ENCODE data around the gene S100A7. TPM values are rescaled to one million over a fixed set of nuclear protein-coding genes. Genes with fewer than 3 reads are reported as not detected.
A peak's percentile ranks its signal among the peaks of the same experiment; 100 is the strongest.
"Not testable (repeated sequence)": the region's sequence is repeated elsewhere in the genome, so short reads cannot be mapped to it uniquely, and the experiment has no call there.

The S100A7 gene
- total RNA-seq, 1 experiment from 2014 or later: not detected

DNA sequence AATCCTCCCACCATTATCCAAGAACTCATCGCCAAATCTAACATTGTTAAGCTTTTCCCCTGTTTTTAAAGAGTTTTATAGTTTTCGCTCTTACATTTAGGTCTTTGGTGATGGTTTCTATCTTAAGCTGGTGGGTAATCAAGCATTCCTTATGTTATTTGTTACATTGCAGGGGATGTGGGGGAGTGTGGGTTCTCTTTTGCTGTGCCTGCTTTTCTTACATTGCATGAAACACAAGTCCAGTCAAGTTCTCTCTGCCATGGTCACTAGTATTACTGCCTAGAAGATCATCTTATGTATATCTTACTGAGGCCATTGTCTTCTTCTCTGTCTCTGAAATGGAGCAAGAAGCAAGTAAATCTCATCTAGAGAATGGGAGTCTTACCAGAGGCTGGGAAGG is 27.3 kb upstream of the S100A7 start:
- Histone ChIP-seq H3K4me3 (ENCODE audit: insufficient read depth, low read depth, low read length) (no peak overlapping the region), H3K36me3 (replicated peaks; ENCODE audit: control insufficient read depth, insufficient read depth, low read length) (no peaks in the 10 kb centered on the region), H3K27me3 (ENCODE audit: control insufficient read depth, insufficient read depth, low read length) (no peaks in the 10 kb centered on the region)
- DNase-seq: no peak

- Histone ChIP-seq H3K4me3 (ENCODE audit: insufficient read depth, low read depth, low read length) (no peak overlapping the region), H3K27me3 (ENCODE audit: control insufficient read depth, insufficient read depth, low read length) (no peaks in the 10 kb centered on the region), H3K36me3 (replicated peaks; ENCODE audit: control insufficient read depth, insufficient read depth, low read length) (no peaks in the 10 kb centered on the region)
- no peak for DNase-seq
Measured at GRCh38 chr1:153485863-153486262, 25.4 kb upstream of the S100A7 start.

DNA sequence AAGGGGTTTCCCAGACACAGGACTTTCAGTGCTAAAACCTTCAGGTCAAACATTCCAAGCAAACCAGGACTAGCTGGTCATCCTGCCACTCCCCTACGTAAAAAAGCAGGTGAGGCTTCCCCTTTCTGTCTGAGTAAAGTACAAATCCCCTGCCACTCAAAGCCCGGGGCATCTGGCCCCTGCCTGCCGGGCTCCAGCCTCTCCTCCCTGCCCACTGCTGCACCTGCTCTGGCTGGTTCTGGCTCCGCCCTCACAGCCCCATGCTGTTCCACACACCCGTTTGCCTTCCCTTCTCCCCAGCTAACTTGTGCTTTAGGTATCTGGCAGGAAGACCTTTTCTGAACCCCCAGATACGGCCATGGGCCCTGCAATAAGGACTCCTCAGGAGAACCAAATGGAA is 23.3 kb upstream of the S100A7 start:
- Histone ChIP-seq H3K4me3 (ENCODE audit: insufficient read depth, low read depth, low read length) (no peak overlapping the region), H3K27me3 (ENCODE audit: control insufficient read depth, insufficient read depth, low read length) (no peaks in the 10 kb centered on the region), H3K36me3 (replicated peaks; ENCODE audit: control insufficient read depth, insufficient read depth, low read length) (no peaks in the 10 kb centered on the region)
- peak; percentile 84 for DNase-seq

GRCh38 chr1:153481124-153481523 is 20.7 kb upstream of the S100A7 start:
- no peak for DNase-seq
- no peaks in the 10 kb centered on the region for H3K36me3 ChIP-seq (replicated peaks; ENCODE audit: control insufficient read depth, insufficient read depth, low read length)
- no peak overlapping the region for H3K4me3 ChIP-seq (ENCODE audit: insufficient read depth, low read depth, low read length)
- H3K27me3 ChIP-seq (ENCODE audit: control insufficient read depth, insufficient read depth, low read length): no peaks in the 10 kb centered on the region; the same call in 1 of the 2 replicates

GRCh38 chr1:153478692-153479618 is 18.5 kb upstream of the S100A7 start:
- H3K4me3 ChIP-seq (ENCODE audit: insufficient read depth, low read depth, low read length): no peak overlapping the region
- DNase-seq: no peak
- H3K27me3 ChIP-seq (ENCODE audit: control insufficient read depth, insufficient read depth, low read length): no peaks in the 10 kb centered on the region; the same call in 1 of the 2 replicates
- H3K36me3 ChIP-seq (replicated peaks; ENCODE audit: control insufficient read depth, insufficient read depth, low read length): no peaks in the 10 kb centered on the region

- Histone ChIP-seq H3K4me3 (ENCODE audit: insufficient read depth, low read depth, low read length) (no peak overlapping the region), H3K36me3 (replicated peaks; ENCODE audit: control insufficient read depth, insufficient read depth, low read length) (no peaks in the 10 kb centered on the region), H3K27me3 (ENCODE audit: control insufficient read depth, insufficient read depth, low read length) (no peaks in the 10 kb centered on the region; the same call in 1 of the 2 replicates)
- no peak for DNase-seq
Measured at GRCh38 chr1:153478047-153478691, 17.7 kb upstream of the S100A7 start.

DNA sequence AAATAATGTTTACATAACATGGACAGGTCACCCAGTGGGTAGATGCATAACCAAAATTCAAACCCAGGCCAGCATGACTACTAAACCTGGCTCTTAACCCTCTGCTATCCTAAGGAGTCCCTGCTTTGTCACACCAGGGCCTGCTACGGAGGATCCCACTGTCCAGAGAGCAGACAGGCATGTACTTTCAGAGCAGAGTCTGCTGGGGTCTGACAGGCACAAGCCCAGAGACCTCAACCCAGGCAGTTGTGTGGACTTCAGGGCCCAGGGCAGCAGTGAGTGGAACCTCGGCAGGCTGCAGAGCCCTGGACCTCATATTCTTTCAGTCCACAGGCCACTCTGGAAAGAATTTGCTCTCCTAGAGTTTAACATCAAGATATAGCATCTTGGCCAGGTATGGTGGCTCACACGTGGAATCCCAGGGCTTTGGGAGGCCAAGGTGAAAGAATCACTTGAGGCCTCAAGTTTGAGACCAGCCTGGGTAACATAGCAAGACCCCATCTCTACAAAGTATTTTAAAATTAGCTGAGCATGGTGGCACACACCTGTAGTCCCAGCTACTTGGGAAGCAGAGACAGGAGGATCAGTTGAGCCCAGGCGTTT is 16.1 kb upstream of the S100A7 start:
- H3K27me3 ChIP-seq (ENCODE audit: control insufficient read depth, insufficient read depth, low read length): no peaks in the 10 kb centered on the region; the same call in 1 of the 2 replicates
- H3K4me3 ChIP-seq (ENCODE audit: insufficient read depth, low read depth, low read length): no peak overlapping the region
- no peak for DNase-seq
- no peaks in the 10 kb centered on the region for H3K36me3 ChIP-seq (replicated peaks; ENCODE audit: control insufficient read depth, insufficient read depth, low read length)

GRCh38 chr1:153475282-153475681 is 14.8 kb upstream of the S100A7 start:
- Histone ChIP-seq H3K4me3 (ENCODE audit: insufficient read depth, low read depth, low read length) (no peak overlapping the region), H3K36me3 (replicated peaks; ENCODE audit: control insufficient read depth, insufficient read depth, low read length) (no peaks in the 10 kb centered on the region), H3K27me3 (ENCODE audit: control insufficient read depth, insufficient read depth, low read length) (no peaks in the 10 kb centered on the region; the same call in 1 of the 2 replicates)
- no peak for DNase-seq

DNA sequence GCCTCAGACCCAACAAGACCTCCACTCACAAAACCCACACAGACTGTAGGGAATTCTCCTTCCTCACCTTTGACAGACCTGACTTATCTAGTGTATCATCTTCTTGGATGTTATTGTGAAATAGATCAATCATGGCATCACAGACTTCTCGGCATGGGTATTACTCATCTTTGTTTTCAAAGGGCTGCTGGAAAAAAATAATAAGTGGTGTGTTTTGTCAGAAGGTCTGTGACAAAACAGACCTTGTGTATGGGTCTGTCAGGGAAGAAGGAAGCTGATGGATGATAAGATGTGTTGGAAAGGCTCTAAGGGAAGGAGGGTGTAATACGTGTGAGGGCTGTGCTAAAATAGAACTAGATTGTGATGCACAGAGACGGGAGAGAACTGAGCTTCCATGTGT is 13.9 kb upstream of the S100A7 start:
- Histone ChIP-seq H3K27me3 (ENCODE audit: control insufficient read depth, insufficient read depth, low read length) (no peaks in the 10 kb centered on the region; the same call in 1 of the 2 replicates), H3K4me3 (ENCODE audit: insufficient read depth, low read depth, low read length) (no peak overlapping the region), H3K36me3 (replicated peaks; ENCODE audit: control insufficient read depth, insufficient read depth, low read length) (no peaks in the 10 kb centered on the region)
- DNase-seq: no peak

DNA sequence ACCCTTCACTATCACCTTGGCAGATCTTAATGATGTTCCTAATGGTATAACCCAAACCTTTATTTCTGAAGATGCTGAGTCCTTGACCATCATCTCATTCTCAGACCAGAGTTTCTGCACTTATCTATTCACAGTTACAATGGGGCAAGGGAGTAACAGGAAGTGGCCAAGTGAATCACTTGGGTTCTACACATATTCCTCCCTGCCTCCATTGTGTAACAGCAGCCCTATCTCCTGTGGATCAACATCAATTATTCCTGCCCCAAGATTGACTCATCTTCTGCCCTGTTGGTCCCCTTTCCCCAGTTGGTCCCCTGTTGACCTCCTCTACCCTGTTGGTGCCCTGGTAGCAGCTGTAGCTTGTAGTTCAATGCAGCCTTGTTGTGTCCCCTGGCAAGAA is 10.3 kb upstream of the S100A7 start:
- Histone ChIP-seq H3K36me3 (replicated peaks; ENCODE audit: control insufficient read depth, insufficient read depth, low read length) (no peaks in the 10 kb centered on the region), H3K27me3 (ENCODE audit: control insufficient read depth, insufficient read depth, low read length) (no peaks in the 10 kb centered on the region), H3K4me3 (ENCODE audit: insufficient read depth, low read depth, low read length) (no peak overlapping the region)
- no peak for DNase-seq

DNA sequence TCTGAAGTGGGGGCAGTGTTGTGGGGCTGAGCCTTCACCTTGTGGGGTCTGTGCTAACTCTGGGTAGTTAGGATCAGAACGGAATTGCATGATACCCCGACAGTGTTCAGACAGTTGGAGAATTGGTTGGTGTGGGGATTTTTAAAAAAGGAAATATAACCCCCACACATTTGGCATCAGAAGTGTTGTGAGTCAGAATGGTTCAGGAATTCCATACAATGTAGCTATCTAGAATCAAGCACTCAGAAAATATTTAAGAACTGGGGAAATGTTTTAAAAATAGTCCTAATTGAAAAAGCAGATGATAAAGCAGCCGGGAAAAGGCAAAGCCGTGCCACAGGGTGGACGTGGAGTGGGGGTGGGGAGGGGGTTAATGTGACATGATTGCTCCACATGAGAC is 6.5 kb upstream of the S100A7 start:
- Histone ChIP-seq H3K36me3 (replicated peaks; ENCODE audit: control insufficient read depth, insufficient read depth, low read length) (no peaks in the 10 kb centered on the region), H3K4me3 (ENCODE audit: insufficient read depth, low read depth, low read length) (no peak overlapping the region), H3K27me3 (ENCODE audit: control insufficient read depth, insufficient read depth, low read length) (no peaks in the 10 kb centered on the region)
- DNase-seq: no peak

- Histone ChIP-seq H3K36me3 (replicated peaks; ENCODE audit: control insufficient read depth, insufficient read depth, low read length) (no peaks in the 10 kb centered on the region), H3K4me3 (ENCODE audit: insufficient read depth, low read depth, low read length) (no peak overlapping the region), H3K27me3 (ENCODE audit: control insufficient read depth, insufficient read depth, low read length) (no peaks in the 10 kb centered on the region)
- DNase-seq: peak; percentile 85
Measured at GRCh38 chr1:153465811-153466636, 5.6 kb upstream of the S100A7 start.

GRCh38 chr1:153462741-153463140 is 2.3 kb upstream of the S100A7 start:
- DNase-seq; H3K4me3 ChIP-seq (ENCODE audit: insufficient read depth, low read depth, low read length); H3K36me3 ChIP-seq (replicated peaks; ENCODE audit: control insufficient read depth, insufficient read depth, low read length); H3K27me3 ChIP-seq (ENCODE audit: control insufficient read depth, insufficient read depth, low read length): not testable (repeated sequence)

- Histone ChIP-seq H3K36me3 (replicated peaks; ENCODE audit: control insufficient read depth, insufficient read depth, low read length) (no peaks in the 10 kb centered on the region), H3K27me3 (ENCODE audit: control insufficient read depth, insufficient read depth, low read length) (no peaks in the 10 kb centered on the region), H3K4me3 (ENCODE audit: insufficient read depth, low read depth, low read length) (no peak overlapping the region)
- no peak for DNase-seq
Measured at GRCh38 chr1:153459655-153460054, 796 bp downstream of the S100A7 start.
